AG08396 (cell line): Measurements from ENCODE around the gene PTPRN2.
"Not testable (repeated sequence)": the region's sequence is repeated elsewhere in the genome, so short reads cannot be mapped to it uniquely, and the experiment has no call there.

Experiments
- DNase-seq: peaks from one replicate; pipeline ENCODE4 v3.0.0; 2012; ENCODE audit warnings: low spot score, mixed read lengths

Gene PTPRN2

DNA sequence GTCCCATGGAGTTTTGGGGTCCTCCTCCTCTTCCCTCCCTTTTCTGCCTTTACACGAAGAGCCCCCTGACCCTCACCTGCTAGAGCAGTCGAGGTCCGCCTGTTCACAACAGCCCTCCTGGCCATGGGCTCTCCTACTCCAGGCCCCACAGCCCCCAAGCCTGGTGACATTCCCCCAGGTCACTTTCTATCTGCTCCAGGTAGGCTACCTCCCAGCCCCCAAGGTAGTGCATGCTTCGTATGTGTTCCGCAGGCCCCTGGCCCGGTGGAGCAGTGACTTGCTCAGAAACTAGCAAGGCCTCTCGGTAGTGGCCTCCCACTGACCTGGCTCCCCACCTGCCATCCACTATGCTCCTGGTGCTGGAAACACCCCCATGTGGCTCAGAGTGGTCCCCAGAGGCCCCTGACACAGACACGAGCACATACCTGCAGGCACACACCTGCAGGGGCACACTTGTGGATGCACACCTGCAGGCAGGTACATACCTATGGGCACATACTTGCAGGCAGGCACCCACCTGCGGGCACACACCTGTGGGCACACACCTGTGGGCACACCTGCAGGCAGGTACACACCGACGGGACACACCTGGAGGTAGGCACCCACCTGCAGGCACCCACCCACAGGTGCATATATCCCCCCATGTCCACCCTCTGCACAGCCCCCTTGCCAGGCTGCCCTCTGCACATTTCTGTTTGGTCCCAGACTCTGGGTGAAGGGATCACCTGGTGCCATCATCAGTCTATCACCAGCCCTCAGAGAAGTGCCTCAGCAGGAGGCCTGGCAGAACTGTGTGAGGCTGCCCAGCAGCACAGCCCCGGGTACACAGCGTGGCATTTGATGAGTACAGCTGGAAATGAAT, 322.5 kb downstream of the PTPRN2 start:
- no peak for DNase-seq

DNA sequence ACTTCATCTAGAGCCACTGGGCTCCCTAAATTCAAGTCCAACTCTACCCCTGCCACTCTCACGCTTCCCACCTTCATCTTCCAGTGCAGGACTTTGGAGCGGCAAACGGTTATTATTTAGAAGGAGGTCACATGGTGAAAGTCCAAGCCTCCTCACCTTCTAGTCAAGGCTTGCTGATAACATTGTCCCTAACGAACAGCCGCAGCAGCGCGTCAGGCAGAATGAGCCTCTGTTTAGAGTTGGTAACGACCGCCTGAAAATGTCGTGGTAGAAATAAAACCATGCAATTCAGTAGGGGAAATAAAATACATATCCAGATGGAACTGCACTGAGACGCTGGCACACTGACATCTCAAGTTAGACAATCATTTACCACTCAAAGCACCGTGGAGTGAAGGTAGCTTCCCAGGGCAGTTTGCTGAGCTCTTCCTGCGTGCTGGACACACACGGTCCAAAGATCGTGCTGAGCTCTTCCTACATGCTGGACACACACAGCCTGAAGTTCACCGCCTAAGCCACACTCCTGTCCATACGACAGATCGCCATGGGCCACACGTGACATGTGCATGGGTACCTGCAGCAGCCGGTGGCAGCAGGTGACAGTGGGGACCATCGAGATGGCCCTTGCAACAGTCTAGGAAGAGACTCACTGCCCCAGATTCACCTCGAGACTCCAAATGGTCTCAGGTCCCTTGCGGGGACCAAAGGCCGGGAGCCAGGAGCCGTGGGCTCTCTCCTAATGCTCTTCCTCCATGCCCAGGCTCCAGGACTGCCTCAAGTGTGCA, 323.5 kb downstream of the PTPRN2 start:
- no peak for DNase-seq

DNA sequence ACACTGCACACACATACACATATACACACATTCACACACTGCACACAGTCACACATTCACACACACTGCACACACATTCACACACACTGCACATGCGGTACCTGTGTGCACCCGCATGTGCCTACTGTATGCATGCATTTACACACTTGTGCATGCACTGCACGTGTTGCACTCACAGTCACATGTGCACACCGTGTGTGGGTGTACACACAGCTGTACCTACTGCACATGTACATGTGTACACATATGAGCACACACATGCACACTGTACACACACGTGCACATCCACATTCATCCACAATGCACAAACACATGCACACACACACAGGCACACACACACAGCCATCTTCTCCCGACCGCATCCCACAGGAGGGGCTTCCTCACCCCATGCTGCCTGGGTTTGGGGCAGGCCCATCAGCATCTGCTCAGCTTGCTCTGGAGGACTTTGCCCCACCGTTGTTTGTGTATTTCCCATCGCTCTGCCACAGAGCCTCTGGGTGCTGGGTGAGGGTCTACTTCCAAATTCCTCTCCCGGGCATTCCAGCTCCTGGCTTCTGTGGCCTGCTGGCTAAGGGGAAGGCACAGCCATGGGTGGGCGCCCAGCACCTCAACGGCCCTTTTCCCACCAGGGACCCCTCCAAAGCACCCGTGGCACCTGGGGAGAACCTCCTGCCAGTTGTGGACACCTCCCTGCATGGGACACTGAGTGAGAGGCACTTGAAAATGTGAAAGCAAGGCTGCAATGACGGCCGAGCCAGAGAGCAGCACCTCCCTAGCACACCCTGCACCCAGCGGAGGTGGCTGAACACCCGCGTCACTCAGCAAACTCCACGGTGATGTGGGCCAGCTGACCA, 324.3 kb downstream of the PTPRN2 start:
- no peak for DNase-seq

DNA sequence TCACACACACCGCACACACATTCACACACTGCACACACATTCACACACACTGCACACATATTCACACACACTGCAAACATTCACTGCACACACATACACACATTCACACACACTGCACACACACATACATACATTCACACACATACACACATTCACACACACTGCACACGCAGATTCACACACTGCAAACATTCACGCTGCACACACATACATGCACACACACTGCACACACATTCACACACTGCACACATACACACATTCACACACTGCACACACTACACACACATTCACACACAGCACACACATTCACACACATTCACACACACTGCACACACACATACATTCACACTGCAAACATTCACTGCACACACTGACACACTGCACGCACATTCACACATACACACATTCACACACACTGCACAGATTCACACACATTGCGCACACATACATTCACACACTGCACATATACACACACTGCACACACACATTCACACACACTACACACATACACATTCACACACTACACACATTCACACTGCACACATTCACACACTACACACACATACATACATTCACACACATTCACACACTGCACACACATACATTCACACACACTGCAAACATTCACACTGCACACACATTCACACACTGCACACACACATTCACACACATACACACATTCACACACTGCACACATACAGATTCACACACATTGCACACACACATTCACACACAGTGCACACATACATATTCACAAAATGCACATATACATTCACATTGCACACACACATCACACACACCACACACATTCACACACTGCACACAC, 325.1 kb downstream of the PTPRN2 start:
- no peak for DNase-seq

DNA sequence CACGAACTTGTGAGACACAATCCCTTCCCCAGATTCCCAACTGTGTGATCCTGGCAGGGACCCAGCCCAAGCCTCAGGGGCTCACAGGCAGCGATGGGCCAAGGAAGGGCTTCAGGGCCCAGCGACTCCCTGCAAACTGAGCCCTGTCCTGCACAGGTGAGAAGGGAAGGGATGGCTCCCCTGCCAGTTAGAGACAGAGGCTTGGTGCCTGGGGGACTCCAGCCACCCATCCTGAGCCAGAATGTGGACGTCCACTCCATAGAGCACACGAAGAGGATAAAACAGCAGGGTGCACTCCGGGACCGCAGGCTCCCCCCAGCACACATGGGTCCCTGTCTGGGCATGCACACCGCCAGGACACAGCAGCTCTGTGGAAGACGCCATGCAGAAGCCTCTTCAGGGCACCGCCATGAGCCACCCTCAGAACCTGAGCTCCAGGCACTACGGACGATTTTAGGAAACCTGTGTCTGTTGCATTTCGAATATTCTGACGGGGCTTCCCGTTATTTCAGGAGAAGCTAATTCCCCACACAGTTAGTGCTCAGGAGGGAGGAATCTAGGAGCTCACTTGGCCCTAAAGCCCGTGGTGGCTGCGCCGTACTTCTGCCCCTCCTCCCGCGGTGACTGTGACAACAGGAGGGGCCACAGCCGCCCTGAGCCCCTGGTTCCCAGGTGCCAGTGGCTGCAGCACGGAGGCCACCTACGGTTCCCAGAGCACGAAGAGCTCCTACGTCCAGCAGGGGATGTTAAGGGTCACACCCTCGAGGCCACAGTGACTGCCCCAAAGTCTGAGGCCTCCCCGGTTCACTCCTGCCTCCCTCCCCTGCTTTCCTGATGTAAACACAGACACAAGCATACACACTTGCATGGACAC, 326.0 kb downstream of the PTPRN2 start:
- DNase-seq, result no peak

DNA sequence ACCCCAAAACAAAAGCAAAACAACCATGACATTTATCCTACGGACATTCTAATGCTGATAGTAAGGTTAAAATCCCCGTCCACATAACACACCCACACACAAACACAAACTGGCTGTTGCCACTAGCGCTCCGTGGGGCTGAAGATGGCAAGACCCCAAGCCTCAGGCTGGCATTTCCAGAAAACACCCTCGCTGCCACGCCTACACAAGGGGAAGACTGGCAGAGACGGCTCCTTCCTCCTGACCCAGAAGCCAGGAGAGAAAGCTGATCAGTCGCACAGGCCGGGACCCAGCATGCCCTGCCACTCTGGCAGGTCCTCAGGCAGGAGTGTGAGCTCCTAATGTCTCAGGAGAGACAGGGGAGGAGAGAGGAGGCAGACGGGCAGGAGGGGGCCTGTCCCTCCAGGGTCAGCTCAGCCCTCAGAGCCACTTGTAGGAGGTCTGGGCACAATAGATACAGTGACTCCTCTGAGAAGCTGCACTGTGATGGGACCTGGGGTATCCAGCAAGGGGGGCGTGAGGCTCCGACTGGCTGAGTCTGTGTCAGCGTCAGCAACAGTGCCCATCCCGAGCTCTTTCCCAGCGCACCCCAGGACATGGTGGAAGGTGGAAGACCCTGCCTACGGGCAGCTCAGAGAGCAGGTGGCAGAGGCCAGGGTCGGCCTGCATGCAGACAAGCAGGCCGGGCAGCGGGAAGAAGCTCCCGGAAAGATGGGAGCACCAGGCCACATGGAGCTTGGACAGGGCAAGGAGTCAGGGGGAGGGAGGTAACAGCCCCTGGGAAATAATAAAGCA, 326.9 kb downstream of the PTPRN2 start:
- DNase-seq, result no peak

DNA sequence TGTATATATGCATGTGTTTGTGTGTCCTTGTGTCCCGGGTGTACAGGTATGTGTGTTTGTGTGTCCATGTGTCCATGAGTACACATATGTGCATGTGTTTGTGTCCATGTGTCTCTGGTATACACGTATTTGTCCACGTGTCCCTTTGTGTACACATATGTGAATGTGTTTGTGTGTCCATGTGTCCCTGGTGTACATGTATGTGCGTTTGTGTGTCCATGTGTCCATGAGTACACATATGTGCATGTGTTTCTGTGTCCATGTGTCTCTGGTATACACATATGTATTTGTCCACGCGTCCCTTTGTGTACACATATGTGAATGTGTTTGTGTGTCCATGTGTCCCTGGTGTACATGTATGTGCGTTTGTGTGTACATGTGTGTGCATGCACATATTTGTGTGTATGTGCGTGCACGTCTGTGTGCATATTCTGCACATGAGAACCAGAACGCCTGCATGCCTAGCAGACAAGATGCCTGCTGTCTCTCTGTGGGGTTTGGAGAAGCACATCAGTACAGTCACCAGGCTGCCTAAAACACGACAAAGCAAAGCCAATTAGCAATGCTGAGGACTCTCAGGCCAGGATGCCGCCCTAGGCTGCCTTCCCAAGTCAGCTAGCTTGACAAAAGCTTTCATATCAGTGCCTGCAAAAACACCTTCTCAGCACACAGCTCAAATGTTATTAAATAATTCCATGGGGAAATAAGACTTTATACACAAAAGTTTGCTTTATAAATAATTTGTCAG, 327.8 kb downstream of the PTPRN2 start:
- DNase-seq, result no peak

DNA sequence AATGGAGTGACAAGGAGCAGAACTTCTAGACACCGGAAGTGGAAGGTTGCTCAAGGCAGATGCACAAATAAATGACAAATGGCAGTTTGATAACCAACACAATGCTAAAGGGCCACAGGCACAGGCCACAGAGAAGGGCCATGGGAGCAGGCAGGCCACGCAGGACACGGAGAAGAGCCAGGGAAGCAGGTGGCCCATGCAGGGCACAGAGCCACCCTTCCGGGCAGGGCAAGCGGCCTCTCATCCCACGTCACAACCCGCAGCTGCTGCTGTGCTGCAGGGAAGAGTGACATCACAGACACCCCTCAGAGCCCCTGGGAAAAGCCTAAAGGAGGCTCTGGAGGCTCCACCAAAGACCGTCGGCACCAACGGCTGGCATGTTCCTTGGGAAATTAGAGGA, 328.5 kb downstream of the PTPRN2 start:
- DNase-seq, result no peak

DNA sequence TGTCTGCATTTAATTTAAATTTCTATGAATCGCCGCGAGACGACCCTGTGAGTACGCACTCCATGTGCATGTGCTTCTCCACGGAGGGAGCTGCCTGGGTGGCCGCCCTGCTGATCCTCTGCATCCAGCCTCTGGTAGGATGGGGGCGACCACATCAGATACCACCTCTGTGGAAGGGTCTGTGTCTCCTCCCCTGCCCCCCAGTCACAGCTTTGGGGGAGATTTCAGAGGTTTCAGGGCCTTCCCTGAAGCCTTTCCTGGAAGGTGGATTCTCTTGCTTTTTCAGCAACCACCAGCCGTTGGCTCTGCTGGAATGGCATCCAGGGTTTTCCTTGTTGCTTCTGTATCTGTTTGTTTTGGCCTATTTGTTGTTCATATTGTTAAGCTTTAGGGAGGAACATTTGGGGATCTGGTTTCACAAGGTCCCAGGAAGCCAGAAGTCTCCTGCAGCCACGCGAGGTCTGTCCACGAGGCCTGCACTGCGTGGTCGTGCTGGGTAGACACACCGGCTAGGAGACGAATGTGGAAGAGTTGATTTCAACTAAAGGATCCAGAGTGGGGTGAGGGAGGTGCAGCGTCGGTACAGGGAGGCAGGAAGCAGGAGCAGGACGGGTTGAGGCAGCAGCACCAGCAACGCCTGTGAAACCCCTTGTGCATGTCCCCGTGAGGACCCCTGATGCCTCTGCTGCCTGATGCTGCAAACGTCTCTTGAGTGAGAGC, 329.1 kb downstream of the PTPRN2 start:
- DNase-seq, result no peak

DNA sequence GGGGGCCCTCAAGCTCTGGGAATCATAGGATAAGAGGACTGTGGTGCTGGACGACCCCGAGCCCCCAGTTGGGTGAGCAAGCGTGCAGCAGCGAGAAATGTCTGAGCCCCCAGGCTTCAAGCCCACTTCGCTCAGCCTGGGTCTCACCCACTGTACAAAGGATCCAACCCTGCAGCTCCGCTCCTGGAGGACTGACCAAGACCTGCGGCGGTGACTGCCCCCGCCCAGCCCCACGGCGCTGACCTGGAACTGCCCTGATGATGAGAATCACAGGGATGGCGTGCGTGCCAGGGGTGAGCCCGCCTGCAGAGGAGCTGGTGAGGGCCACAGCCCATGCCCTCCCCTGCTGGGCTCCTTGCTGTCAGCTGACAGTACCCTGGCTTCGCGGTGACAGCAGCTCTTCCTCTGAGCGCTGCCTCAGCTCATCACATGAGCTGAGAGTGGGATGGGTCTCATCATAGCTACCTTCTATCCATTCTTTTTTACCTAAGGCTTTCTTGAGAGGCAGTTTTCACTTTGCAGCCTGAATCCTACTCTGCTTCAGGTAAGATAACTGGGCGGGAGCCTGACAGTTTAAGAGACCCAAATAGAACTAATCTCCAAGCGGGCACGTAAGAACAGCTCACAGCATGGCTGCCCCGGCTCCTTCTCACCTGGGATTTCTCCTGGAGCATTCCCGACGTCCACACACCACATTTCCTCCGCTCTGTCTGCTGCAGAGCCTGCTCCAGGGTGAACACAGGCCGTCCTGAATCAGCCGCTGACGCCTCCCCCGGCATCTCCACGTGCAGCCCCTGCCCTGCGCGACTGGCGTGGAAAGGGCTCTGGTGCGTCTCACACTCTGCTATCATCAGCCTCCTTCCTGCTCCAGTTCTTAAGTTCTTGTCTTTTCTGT, 329.9 kb downstream of the PTPRN2 start:
- no peak for DNase-seq

DNA sequence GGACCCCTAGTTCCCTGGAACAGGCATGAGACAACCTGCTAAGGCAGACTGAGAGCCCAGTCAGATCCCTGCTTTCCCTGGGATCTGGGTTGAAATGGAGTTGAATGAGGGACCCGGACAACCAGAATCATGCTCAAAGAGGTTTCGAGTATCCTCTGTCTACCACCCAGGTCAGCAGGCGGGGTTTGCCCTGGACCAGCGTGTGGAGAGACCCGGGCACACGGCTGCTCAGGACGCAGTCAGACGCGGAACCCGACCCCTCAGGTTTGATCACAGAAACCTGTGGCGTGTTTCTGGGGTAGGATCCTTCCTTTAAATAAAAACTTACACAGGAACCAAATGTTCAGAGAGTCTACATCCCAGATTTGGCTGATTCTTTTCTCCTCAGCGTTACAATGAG, 330.6 kb downstream of the PTPRN2 start:
- DNase-seq, result no peak

DNA sequence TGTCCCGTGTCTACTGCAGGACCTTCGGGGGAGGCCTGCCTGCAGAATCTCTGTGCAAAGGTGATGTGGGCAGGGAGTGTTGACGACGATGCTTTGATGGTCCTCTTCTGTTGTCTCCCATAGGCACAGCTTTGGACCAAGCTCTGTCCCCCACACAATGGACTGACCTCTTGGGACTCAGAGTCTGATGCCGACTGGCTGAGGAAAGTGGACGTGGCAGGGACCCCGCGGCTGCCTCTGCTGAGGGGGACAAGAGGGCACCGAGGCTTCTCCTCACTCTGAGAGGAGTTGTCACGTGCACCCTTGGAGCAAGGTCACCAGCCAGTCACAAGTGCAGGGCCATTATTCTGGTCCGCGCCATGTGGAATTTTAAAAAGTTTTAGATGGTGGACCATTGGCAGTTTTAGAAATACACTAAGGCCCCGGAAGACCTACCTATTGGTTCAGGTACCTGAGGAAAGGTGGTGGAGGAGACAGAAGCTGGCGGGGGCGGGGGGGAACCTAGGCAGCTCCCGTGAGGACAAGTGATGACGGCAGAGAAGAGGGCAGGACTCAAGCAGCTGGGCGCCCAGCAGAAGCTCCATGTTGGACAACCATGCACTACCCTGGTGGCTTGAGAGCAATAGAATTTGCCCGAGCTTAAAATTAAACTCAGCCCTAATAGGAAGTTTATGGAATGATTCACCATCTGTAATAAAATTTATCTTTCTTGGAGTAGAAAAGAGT, 331.4 kb downstream of the PTPRN2 start:
- no peak for DNase-seq

DNA sequence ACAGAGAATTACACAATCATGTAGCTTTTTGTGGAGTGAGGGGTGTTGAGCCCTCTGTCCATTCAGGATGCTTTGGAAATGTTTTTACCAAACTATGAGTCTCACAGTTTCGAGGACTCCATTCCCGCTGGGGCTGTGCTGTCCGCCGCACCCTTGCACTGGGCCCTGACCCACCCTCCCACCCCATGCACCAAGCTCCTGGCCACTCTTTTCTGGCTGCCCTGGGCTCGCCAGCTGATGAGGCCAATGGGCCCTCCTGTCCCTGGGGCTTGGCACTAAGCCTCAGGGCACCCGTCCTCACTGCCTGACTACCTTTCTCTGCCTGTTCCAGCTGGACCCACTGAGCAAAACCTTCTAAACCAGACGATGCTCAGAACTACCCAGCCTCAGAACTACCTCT, 332.1 kb downstream of the PTPRN2 start:
- no peak for DNase-seq

DNA sequence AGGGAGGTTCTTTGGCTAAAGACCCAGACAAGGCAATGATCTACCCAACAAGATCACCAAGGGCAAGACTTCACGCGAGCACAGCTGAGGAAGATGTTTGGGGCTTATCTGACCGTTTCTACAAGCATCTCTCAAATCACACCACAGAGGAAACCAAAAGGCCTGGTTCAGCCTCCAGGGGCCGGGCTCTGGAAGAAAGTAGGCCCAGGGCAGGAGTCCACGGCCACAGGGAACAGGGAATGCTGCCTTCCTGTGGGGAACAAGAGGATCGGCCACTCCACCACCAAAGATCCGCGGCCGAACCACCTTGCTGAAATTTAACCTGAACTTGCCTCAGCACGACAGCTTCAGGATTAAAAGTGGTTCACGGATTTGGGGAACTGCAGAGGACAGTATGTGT, 332.5 kb downstream of the PTPRN2 start:
- DNase-seq, result no peak

DNA sequence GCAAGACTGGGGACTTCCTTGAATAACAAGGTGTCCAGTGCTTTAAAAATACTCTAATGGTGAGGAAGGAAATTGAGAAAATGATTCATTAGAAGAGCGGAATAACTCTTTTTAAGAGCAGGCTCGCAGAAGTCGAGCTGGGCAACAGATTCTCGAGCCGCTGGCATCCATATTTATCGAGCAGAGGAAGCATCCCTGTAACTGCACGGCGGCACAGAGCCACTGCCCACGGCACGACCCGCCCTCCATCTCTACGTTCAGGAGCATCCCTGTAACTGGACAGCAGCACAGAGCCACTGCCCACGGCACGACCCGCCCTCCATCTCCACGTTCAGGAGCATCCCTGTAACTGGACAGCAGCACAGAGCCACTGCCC, 334.0 kb downstream of the PTPRN2 start:
- not testable (repeated sequence) for DNase-seq

DNA sequence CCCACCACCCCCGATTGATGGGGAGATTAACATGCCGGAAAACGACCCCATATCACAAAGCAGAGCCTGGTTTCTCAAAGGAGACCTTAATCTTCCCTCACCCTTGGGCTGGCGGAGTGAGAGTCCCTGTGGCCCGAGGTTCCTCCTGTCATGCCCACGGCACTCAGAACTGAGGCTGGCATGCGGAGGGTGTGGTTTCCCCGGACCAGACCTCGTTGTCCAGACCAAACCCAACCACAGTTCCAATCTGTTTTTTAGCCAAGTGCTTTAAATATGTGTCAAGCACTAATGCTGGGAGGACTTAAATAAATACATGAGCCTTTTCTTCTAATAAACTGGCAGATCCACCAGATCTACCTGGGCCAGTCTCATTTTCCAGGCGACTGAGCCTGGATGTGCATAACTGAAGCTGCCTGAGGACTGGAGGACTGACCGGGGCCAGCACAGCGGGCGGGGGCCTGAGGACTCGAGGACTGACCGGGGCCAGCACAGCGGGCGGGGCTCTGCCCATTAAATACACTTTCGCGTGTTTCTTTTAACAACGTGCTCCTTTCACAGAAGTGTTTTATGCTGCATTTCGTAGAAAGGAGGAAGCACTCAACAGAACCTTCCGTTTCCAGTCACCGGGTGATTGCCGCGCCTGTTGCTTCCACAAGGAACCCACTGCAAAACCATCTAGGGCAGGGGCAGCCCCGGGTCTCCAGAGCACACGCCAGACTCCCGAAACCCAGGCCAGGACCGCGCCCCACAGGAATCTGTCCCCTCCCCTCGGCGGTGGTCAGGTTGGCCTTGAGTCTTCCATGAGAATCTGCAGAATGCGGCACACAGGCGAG, 334.6 kb downstream of the PTPRN2 start:
- DNase-seq, result no peak
